Activated T-helper 9 cell treated with anti-CD3 and anti-CD28 coated beads, Interleukin-2, amount 50 U/mL, for 16 hours (primary cell): Measurements from ENCODE around the gene PHYKPL.
A peak's percentile ranks its signal among the peaks of the same experiment; 100 is the strongest.
"Not testable (repeated sequence)": the region's sequence is repeated elsewhere in the genome, so short reads cannot be mapped to it uniquely, and the experiment has no call there.

ENCODE experiments used
- DNase-seq: peaks from one replicate; pipeline ENCODE4 v3.0.0-alpha.2; 2020; ENCODE audit warnings: low read depth

Gene PHYKPL

GRCh38 chr5:178206166-178207101 lies 26.2 kb downstream of the PHYKPL start:
- DNase-seq, result no peak

GRCh38 chr5:178205749-178206047 lies 26.9 kb downstream of the PHYKPL start:
- no peak for DNase-seq

DNA sequence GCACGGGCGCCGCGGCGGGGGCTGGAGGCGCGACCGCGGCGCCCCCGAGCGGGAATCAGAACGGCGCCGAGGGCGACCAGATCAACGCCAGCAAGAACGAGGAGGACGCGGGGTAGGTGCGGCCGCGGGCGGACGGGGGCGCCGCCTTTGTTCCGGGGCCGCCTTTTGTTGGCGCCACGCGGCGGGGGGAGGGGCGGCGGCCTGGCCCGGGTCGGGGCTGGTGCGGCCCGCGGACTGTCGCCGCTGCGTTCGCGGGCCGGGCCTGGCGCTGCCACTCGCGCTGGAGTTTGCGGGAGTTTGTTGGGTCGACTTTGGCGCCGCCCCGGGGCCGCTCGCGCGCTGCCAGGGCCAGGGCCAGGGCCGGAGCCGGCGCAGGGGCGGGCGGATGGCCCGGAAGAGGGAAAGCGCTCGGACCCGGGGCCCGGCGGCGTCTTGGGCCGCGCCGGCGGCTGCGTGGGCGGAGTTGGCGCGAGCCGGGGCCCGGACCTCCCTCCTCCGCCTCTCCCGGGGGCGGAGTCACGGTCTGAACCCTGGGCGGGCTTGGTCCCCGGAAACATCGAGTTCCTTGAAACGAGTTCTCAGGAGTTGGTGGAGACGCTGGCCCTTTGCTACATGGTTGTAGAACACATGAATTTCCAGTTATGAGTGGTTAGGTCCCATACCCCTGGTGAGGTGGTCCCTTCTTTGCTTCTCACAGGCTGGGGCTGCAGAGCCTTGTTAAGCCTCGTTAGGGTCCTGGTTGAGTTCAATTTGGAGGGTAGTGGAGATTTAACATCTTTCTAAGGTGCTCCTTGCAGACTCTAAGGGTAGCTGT lies 27.5 kb downstream of the PHYKPL start:
- DNase-seq, result peak; percentile 54

DNA sequence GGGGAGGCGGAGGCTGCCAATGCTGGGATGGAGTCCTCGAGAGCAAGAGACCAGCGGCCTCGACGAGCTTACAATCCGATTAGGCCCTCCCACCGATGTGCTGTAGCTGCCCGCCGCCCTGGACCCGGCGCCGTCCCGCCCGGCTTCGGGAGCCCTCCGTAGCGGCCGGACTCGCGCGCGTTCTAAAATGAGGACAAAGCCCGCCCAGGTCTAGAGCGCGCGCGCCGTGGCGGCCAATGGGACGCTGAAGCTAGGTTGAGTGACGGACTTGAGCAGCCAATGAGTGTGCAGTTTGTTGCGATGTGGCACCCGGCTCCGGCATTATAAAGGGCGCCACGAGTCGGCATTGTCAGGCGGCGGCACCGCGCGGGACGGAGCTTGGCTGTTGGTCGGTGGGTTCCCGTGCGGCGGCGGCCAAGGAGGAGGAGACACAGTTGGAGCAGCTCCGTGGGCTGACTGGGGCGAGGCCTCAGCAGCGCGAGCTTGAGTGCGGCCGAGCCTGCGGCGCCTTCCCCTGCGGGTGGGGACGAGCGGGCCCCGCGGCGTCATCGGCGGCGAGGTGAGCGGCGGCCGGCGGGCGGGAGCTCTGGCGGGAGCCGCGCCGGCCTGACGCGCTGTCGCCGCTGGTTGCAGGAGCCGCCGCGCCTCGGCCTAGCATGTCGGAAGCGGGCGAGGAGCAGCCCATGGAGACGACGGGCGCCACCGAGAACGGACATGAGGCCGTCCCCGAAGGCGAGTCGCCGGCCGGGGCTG lies 28.2 kb downstream of the PHYKPL start, which contains the start of gene HNRNPAB:
TSS of gene HNRNPAB (plus strand) at position 352 of the 753 bp plus-strand sequence. CDS start at position 657, 305 bp downstream.
- peak; percentile 93 for DNase-seq

- no peak for DNase-seq
Measured at GRCh38 chr5:178203670-178204181, 28.9 kb downstream of the PHYKPL start.

- DNase-seq, result no peak
Measured at GRCh38 chr5:178202541-178202940, 30.1 kb downstream of the PHYKPL start.

GRCh38 chr5:178201927-178202235 lies 30.7 kb downstream of the PHYKPL start:
- no peak for DNase-seq

GRCh38 chr5:178201221-178201926 lies 31.2 kb downstream of the PHYKPL start:
- no peak for DNase-seq

DNA sequence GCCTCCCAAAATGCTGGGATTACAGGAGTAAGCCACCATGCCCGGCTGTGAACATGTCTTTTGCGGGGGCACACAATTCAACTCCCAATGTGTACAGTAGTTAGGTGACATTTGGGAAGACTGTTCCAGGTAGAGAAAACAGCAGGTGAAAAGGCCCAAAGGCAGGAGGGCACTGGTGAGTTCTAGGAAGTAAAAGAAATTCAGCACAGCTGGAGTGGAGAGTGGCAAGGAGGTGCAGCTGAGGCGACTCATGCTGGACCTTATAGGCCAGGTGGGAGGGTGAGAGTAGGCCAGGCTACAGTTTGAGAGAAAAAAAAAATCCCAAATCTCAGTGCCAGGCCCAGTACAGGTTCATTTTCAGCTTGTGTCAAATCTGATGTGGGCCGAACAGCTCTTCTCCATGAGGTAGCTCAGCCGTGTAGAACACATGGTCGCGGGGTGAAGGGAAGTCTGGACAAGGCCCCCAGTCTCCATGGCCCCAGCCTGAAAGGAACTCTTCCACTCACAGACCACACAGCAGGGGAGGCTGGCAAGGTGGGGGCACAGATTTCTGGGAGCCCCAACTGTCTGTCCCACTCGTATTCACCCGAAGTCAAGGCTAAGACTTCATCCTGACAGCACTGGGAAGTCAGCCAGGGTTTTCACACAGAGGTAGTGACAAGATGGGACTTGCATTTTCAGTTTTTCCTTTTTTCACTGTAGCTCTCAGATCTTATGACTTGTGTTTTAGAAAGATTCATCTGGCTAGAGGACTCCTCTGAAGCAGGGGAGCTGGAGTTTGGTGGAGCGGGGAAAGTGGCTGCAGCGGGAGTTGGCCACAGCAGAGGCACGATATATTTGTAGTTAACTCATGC lies 32.8 kb downstream of the PHYKPL start:
- no peak for DNase-seq

DNA sequence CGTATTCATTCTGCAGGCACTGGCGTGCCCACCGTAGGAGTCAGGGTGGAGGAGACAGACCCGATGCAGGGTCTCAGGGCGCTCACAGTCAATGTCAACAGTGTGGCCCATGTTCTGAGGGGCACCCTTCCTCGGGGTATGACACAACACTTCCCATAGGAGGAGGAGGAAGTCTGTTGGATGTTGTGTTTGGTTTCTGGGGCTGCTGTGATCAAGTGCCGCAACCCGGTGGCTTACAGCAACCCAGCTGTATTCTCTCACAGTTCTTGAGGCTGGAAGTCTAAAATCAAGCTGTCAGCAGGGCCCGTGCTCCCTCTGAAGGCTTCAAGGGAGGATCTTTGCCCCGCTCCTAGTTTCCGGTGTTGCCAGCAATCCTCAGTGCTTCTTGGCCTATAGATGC lies 33.9 kb downstream of the PHYKPL start:
- DNase-seq, result no peak

- DNase-seq, result not testable (repeated sequence)
Measured at GRCh38 chr5:178198151-178198550, 34.5 kb downstream of the PHYKPL start.

DNA sequence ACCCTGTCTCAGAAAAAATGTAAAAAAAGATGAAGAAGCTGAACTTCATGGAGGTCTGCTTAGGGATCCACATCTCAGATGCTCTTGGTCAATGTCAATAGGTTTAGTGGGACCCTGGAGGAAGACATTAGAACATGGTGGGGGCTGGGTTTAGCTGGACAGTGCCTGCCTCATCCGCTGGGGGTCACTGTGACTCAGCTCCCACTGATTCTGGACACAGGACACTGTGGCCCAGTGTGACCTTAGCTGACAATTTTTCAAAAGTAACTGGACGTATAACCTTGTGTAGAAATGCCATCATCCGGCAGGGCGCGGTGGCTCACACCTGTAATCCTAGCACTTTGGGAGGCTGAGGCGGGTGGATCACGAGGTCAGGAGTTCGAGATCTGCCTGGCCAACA lies 35.6 kb downstream of the PHYKPL start:
- DNase-seq, result no peak

GRCh38 chr5:178196281-178196812 lies 36.3 kb downstream of the PHYKPL start:
- DNase-seq, result no peak

GRCh38 chr5:178194026-178194425 lies 38.6 kb downstream of the PHYKPL start:
- no peak for DNase-seq

DNA sequence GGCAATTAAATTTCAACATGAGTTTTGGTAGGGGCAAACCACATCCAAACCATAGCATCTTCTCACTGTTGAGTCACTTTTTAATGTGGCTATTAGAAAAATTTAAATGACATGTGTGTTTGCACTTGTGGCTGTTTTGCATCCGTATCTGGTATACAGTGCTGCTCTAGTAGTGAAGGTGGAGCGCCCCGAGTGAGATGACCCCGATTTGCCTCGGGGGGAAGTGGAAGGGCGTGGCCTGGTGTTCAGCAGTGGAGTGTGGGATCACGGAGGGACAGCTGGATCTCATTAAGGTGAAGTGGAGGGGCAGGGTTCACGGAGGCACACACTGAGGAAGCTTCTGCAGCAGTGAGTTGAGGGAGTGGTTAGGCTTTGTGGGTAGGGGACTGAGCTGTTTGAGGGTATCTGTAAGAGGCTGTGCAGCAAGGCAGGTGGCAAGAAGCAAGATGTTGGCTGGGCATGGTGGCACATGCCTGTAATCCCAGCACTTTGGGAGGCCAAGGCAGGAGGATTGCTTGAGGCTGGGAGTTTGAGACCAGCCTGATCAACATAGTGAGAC lies 39.3 kb downstream of the PHYKPL start:
- no peak for DNase-seq

GRCh38 chr5:178192787-178193186 lies 39.8 kb downstream of the PHYKPL start:
- no peak for DNase-seq

DNA sequence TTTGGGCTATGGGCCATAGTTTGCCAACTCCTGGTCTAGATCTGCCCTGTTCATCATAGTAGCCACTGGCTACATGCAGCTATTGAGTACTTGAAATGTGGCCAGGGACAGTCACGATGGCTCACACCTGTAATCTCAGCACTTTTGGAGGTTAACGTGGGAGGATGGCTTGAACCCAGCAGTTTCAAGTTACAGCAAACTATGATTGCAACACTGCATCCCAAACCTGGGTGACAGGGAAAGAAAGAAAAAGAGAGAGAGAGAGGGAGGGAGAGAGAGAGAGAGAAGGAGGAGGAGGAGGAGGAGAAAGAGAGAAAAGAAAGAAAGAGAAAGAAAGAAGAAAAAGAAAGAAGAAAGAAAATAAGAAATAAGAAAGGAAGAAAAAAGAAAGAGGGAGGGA lies 40.4 kb downstream of the PHYKPL start:
- no peak for DNase-seq

DNA sequence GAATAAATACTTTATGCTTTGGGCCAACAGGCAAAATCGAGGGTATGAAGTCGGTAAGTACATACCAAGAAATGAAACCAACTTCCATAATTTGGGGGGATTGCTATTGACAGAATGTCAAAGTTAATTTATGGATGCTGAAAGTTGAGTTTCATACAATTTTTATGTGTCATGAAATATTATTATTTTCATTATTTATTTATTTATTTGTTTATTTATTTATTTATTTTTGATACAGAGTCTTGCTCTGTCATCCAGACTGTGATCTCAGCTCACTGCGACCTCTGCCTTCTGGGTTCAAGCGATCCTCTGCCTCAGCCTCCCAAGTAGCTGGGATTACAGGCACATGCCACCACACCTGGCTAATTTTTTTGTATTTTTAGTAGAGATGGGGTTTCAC lies 40.9 kb downstream of the PHYKPL start:
- no peak for DNase-seq

- no peak for DNase-seq
Measured at GRCh38 chr5:178189433-178189832, 43.2 kb downstream of the PHYKPL start.

GRCh38 chr5:178187014-178187413 lies 45.6 kb downstream of the PHYKPL start, which contains the start of gene GMCL2:
Gene GMCL2, minus strand, starts transcription at chr5:178187371. Its CDS starts 72 bp downstream, at chr5:178187299.
- no peak for DNase-seq
